GM12878 (cell line): ENCODE results near the gene CHTOP. TPM values are rescaled to one million over a fixed set of nuclear protein-coding genes. Genes with fewer than 3 reads are reported as not detected.

ENCODE experiments used
- BCLAF1 ChIP-seq: fragments of 450-650 bp; IDR thresholded peaks from 2 replicates; pipeline ENCODE4 v1.6.1; 2017; ENCODE audit warnings: antibody characterized with exemption, mild to moderate bottlenecking, moderate library complexity
- CBX5 ChIP-seq: sonication (generic); IDR thresholded peaks from 2 replicates; pipeline ENCODE4 v1.6.1; 2016; ENCODE audit warnings: low read depth, moderate library complexity, mild to moderate bottlenecking, inconsistent platforms
- CTCF ChIP-seq, 3 experiments: IDR thresholded peaks in 2 of 3; conservative IDR thresholded peaks in 1 of 3; 2 replicates each; pipeline ENCODE4 v1.5.1; 2011; ENCODE audit warnings: low read depth in 3 of 3, low read length in 3 of 3, mild to moderate bottlenecking in 3 of 3, control low read depth in 2 of 3, moderate library complexity in 2 of 3, inconsistent platforms in 1 of 3, mixed read lengths in 1 of 3; ENCODE audit not compliant: control insufficient read depth in 2 of 3, insufficient read depth in 1 of 3; ENCODE audit errors: extremely low read depth in 1 of 3
- ZNF622 ChIP-seq: fragments of 450-650 bp; IDR thresholded peaks from 2 replicates; pipeline ENCODE4 v1.6.1; 2017; ENCODE audit warnings: mild to moderate bottlenecking, inconsistent platforms
- ZNF687 ChIP-seq: fragments of 450-650 bp; IDR thresholded peaks from 2 replicates; pipeline ENCODE4 v1.6.1; 2017; ENCODE audit warnings: mild to moderate bottlenecking, moderate library complexity
- polyA plus RNA-seq, 11 experiments: library from polyadenylated mRNA; depleted of rRNA in 4 of 11; unstranded in 6 of 11; stranded (reverse) in 5 of 11; fragments of >200 nt; fragmentation: Nextera tagmentation in 4 of 11; fragmentation: Illumina TruSeq in 1 of 11; extraction: Ambion mirVana in 4 of 11; extraction: Trizol in 1 of 11; gene quantifications; 1 replicate in 1 of 11; 2 replicates in 10 of 11; pipeline versions ENCODE4 v1.2.1 to v1.2.3, GENCODE V29; 2011 to 2016; ENCODE audit warnings: inconsistent platforms in 2 of 11, missing spikeins in 2 of 11, low read depth in 1 of 11
- total RNA-seq, 4 experiments: library from RNA; depleted of rRNA in 3 of 4; stranded (reverse); fragments of >200 nt in 3 of 4; fragmentation: Illumina TruSeq in 1 of 4; extraction: Trizol in 1 of 4; gene quantifications; 2 replicates each; pipeline versions ENCODE4 v1.2.1 to v1.2.3, GENCODE V29; 2013 to 2021

The CHTOP gene
- total and polyA plus RNA-seq, 10 of the 15 experiments (the other 5 are each of a cell fraction or from before 2014, with no cell fraction given), result 8.4 to 93.8 (median 52.3) TPM

- TF ChIP-seq BCLAF1, result no peak
- no peak for TF ChIP-seq CTCF (IDR thresholded peaks at IDR 0.05 in 2 of 3, conservative IDR thresholded peaks at IDR 0.05 in 1 of 3; ENCODE audit: control insufficient read depth in 2 of 3, extremely low read depth in 1 of 3, insufficient read depth in 1 of 3, low read depth in 3 of 3, low read length in 3 of 3)
- TF ChIP-seq ZNF687, result no peak
- no peak for TF ChIP-seq CBX5
- no peak for TF ChIP-seq ZNF622
Observed at GRCh38 chr1:153680120-153680403, 46.2 kb downstream of the CHTOP start (continued).
